Liver (tissue), 3 donors: ENCODE results near the gene TPRA1.

Source experiments
- EGR1 ChIP-seq, 2 donors: IDR thresholded peaks; 2 replicates each; pipeline ENCODE4 v1.6.1; 2016 to 2018; ENCODE audit warnings: antibody characterized with exemption in 2 of 2, low read depth in 2 of 2
- GABPA ChIP-seq, 2 donors: IDR thresholded peaks in 1 of 2; conservative IDR thresholded peaks in 1 of 2; 2 replicates each; pipeline ENCODE4 v1.6.1; 2016; ENCODE audit warnings: antibody characterized with exemption in 2 of 2, mild to moderate bottlenecking in 1 of 2, moderate library complexity in 1 of 2
- HNF4A ChIP-seq, 2 donors: conservative IDR thresholded peaks; 2 replicates each; pipeline ENCODE4 v1.6.1; 2016; ENCODE audit warnings: antibody characterized with exemption in 2 of 2, mild to moderate bottlenecking in 2 of 2
- JUND ChIP-seq, 2 donors: IDR thresholded peaks; 2 replicates each; pipeline ENCODE4 v1.6.1; 2016; ENCODE audit warnings: antibody characterized with exemption in 2 of 2
- RAD21 ChIP-seq, 2 donors: IDR thresholded peaks; 2 replicates each; pipeline ENCODE4 v1.6.1; 2016; ENCODE audit warnings: antibody characterized with exemption in 2 of 2, mild to moderate bottlenecking in 2 of 2
- RXRA ChIP-seq, 2 donors: IDR thresholded peaks; 2 replicates each; pipeline ENCODE4 v1.6.1; 2017 to 2018; ENCODE audit warnings: antibody characterized with exemption in 2 of 2, mild to moderate bottlenecking in 1 of 2
- TAF1 ChIP-seq: conservative IDR thresholded peaks from 2 replicates; pipeline ENCODE4 v1.6.1; 2016; ENCODE audit warnings: antibody characterized with exemption, mild to moderate bottlenecking
- YY1 ChIP-seq: IDR thresholded peaks from 2 replicates; pipeline ENCODE4 v1.6.1; 2016; ENCODE audit warnings: antibody characterized with exemption, mild to moderate bottlenecking
- TF ChIP-seq, protein P1 (sequence below): fragments of 150-350 bp; IDR thresholded peaks from 2 replicates; pipeline ENCODE4 v1.5.1; 2017; ENCODE audit warnings: improper control_type of control experiment, low read depth, low read length; ENCODE audit not compliant: missing input control
- TF ChIP-seq, protein P2 (sequence below): IDR thresholded peaks from 2 replicates; pipeline ENCODE4 v1.6.1; 2016; ENCODE audit warnings: antibody characterized with exemption
- donor health status: healthy.
- donor health status: healthy.

DNA sequence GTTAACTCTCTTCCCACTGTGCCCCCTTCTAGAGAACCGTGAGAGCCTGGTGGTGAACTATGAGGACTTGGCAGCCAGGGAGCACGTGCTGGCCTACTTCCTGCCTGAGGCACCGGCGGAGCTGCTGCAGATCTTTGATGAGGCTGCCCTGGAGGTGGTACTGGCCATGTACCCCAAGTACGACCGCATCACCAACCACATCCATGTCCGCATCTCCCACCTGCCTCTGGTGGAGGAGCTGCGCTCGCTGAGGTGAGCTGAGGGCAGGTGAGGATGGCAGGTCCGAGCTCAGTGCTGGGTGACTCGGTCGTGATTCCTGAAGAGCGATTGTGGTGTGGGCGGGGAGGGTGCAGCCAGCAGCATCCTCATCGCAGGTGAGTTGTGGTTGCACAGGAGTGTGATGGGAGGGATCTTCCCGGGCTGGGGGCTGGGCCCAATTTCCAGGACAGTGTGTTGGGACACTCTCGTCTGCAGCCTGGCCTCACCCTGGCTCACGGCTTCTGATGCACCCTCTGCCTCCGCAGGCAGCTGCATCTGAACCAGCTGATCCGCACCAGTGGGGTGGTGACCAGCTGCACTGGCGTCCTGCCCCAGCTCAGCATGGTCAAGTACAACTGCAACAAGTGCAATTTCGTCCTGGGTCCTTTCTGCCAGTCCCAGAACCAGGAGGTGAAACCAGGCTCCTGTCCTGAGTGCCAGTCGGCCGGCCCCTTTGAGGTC is 15.7 kb upstream of the TPRA1 start:
- no peak for TF ChIP-seq JUND (IDR thresholded peaks at IDR 0.05)
- TF ChIP-seq, protein P1, sequence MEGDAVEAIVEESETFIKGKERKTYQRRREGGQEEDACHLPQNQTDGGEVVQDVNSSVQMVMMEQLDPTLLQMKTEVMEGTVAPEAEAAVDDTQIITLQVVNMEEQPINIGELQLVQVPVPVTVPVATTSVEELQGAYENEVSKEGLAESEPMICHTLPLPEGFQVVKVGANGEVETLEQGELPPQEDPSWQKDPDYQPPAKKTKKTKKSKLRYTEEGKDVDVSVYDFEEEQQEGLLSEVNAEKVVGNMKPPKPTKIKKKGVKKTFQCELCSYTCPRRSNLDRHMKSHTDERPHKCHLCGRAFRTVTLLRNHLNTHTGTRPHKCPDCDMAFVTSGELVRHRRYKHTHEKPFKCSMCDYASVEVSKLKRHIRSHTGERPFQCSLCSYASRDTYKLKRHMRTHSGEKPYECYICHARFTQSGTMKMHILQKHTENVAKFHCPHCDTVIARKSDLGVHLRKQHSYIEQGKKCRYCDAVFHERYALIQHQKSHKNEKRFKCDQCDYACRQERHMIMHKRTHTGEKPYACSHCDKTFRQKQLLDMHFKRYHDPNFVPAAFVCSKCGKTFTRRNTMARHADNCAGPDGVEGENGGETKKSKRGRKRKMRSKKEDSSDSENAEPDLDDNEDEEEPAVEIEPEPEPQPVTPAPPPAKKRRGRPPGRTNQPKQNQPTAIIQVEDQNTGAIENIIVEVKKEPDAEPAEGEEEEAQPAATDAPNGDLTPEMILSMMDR: no peak
- TF ChIP-seq RXRA (IDR thresholded peaks at IDR 0.05): no peak
- no peak for TF ChIP-seq GABPA (IDR thresholded peaks at IDR 0.05 in 1 of 2, conservative IDR thresholded peaks at IDR 0.05 in 1 of 2)
- no peak for TF ChIP-seq EGR1 (IDR thresholded peaks at IDR 0.05; ENCODE audit: low read depth in 2 of 2)
- TF ChIP-seq YY1: no peak
- TF ChIP-seq, protein P2, sequence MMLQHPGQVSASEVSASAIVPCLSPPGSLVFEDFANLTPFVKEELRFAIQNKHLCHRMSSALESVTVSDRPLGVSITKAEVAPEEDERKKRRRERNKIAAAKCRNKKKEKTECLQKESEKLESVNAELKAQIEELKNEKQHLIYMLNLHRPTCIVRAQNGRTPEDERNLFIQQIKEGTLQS: no peak
- TF ChIP-seq TAF1: no peak
- no peak for TF ChIP-seq HNF4A (conservative IDR thresholded peaks at IDR 0.05)
- TF ChIP-seq RAD21 (IDR thresholded peaks at IDR 0.05): no peak
